Endothelial cell of umbilical vein (primary cell): ENCODE measurements around the gene CCDC61. TPM values are rescaled to one million over a fixed set of nuclear protein-coding genes. Genes with fewer than 3 reads are reported as not detected.

Source experiments
- BruUV-seq: library from RNA; stranded (reverse); fragments of 400-500 nt; replicated peaks from 2 replicates; lab custom pipeline; 2021; lab: Mats Ljungman, UMichigan
- CTCF ChIA-PET: fragments of 300-600, 350-600 bp; sonication (Branson Sonifier 250); formaldehyde crosslinking; loops from one replicate; lab custom pipeline; 2021; ENCODE audit warnings: antibody characterized with exemption, inconsistent platforms; lab: Charles Lee
- POLR2A ChIA-PET: fragments of 300-600, 350-600 bp; sonication (Branson Sonifier 250); formaldehyde crosslinking; loops from one replicate; lab custom pipeline; 2021; ENCODE audit warnings: antibody characterized with exemption, inconsistent platforms; lab: Charles Lee
- DNase-seq: peaks from one replicate; pipeline ENCODE4 v3.0.0-alpha.2; 2011; ENCODE audit warnings: low read depth, low spot score
- FAIRE-seq: peaks from 2 replicates; lab custom pipeline; 2011; peaks lifted over from hg19 to GRCh38; lab: Jason Lieb, UNC
- H2AFZ ChIP-seq: 2 replicates; pipeline ENCODE4 v1.6.0; 2012; ENCODE audit warnings: low read depth, low read length, control low read depth, inconsistent platforms
- H3K27ac ChIP-seq: 2 replicates; pipeline ENCODE4 v1.5.1; 2011; ENCODE audit warnings: low read depth, mild to moderate bottlenecking, control low read depth, low read length, moderate library complexity; ENCODE audit not compliant: insufficient read depth
- H3K27me3 ChIP-seq, 2 experiments: 2 replicates each; pipeline versions ENCODE4 v1.6.0 to v1.6.1; 2011; ENCODE audit warnings: low read length in 2 of 2, mixed read lengths in 1 of 2; ENCODE audit not compliant: control insufficient read depth in 2 of 2, insufficient read depth in 2 of 2
- H3K36me3 ChIP-seq, 2 experiments: 2 replicates in 1 of 2; 3 replicates in 1 of 2; pipeline ENCODE4 v1.5.1; 2011; ENCODE audit warnings: low read length in 2 of 2, mild to moderate bottlenecking in 1 of 2, moderate library complexity in 1 of 2; ENCODE audit not compliant: control insufficient read depth in 2 of 2, insufficient read depth in 2 of 2; ENCODE audit errors: extremely low read depth in 1 of 2
- H3K4me1 ChIP-seq: 3 replicates; pipeline ENCODE4 v1.5.1; 2011; ENCODE audit warnings: mild to moderate bottlenecking, low read length; ENCODE audit not compliant: control insufficient read depth, insufficient read depth; ENCODE audit errors: extremely low read depth
- H3K4me2 ChIP-seq: 2 replicates; pipeline ENCODE4 v1.6.1; 2011; ENCODE audit warnings: low read length, control low read depth, mixed read lengths; ENCODE audit not compliant: insufficient read depth
- H3K4me3 ChIP-seq, 3 experiments: fragments of 200-600 bp in 1 of 3; sonication (generic), shearing (Covaris generic) in 1 of 3; replicated peaks in 1 of 3; 2 replicates each; pipeline ENCODE4 v1.5.1; 2011 to 2016; ENCODE audit warnings: control low read depth in 3 of 3, low read length in 3 of 3, mild to moderate bottlenecking in 2 of 3, inconsistent platforms in 1 of 3, low read depth in 1 of 3, moderate library complexity in 1 of 3; ENCODE audit not compliant: insufficient read depth in 1 of 3
- H3K79me2 ChIP-seq: 2 replicates; pipeline ENCODE4 v1.6.0; 2012; ENCODE audit warnings: low read length, inconsistent platforms; ENCODE audit not compliant: control insufficient read depth, insufficient read depth
- H3K9ac ChIP-seq: replicated peaks from 2 replicates; pipeline ENCODE3; 2011; ENCODE audit warnings: low read length, control low read depth; ENCODE audit not compliant: insufficient read depth; ENCODE audit errors: extremely low read depth
- H3K9me1 ChIP-seq: replicated peaks from 3 replicates; pipeline ENCODE4 v1.6.0; 2011; ENCODE audit warnings: mild to moderate bottlenecking, low read length; ENCODE audit not compliant: control insufficient read depth, insufficient read depth; ENCODE audit errors: extremely low read depth
- H3K9me3 ChIP-seq: replicated peaks from 2 replicates; pipeline ENCODE4 v1.5.1; 2012; ENCODE audit warnings: low read length, inconsistent platforms; ENCODE audit not compliant: control insufficient read depth, insufficient read depth
- H4K20me1 ChIP-seq: replicated peaks from 2 replicates; pipeline ENCODE3; 2011; ENCODE audit warnings: mild to moderate bottlenecking, low read length; ENCODE audit not compliant: control insufficient read depth, insufficient read depth; ENCODE audit errors: extremely low read depth
- CTCF ChIP-seq, 2 donors: IDR thresholded peaks; 1 replicate in 1 of 2; 2 replicates in 1 of 2; pipeline ENCODE4 v1.5.1; 2011; ENCODE audit warnings: low read length in 2 of 2, mild to moderate bottlenecking in 2 of 2, moderate library complexity in 2 of 2, control low read depth in 1 of 2, inconsistent platforms in 1 of 2, low read depth in 1 of 2; ENCODE audit not compliant: insufficient read depth in 1 of 2; ENCODE audit errors: extremely low read depth in 1 of 2
- EZH2 ChIP-seq: IDR thresholded peaks from 2 replicates; pipeline ENCODE4 v1.6.1; 2012; ENCODE audit warnings: borderline replicate concordance, low read depth, mild to moderate bottlenecking, moderate library complexity, low read length, inconsistent platforms; ENCODE audit not compliant: severe bottlenecking
- FOS ChIP-seq: IDR thresholded peaks from 2 replicates; pipeline ENCODE4 v1.6.1; 2011; ENCODE audit warnings: mild to moderate bottlenecking, low read length, moderate library complexity, borderline replicate concordance; ENCODE audit not compliant: insufficient read depth
- GATA2 ChIP-seq: IDR thresholded peaks from 2 replicates; pipeline ENCODE4 v1.7.0; 2011; ENCODE audit warnings: low read depth, mild to moderate bottlenecking, moderate library complexity, mixed read lengths, low read length; ENCODE audit not compliant: insufficient read length, insufficient read depth
- JUN ChIP-seq: IDR thresholded peaks from 2 replicates; pipeline ENCODE4 v1.6.1; 2011; ENCODE audit warnings: borderline replicate concordance, low read depth; ENCODE audit not compliant: insufficient read length, insufficient read depth
- MAX ChIP-seq: IDR thresholded peaks from 2 replicates; pipeline ENCODE4 v1.6.1; 2011; ENCODE audit not compliant: insufficient read depth, insufficient read length
- MYC ChIP-seq: IDR thresholded peaks from one replicate; pipeline ENCODE4 v1.6.1; 2011; ENCODE audit warnings: mild to moderate bottlenecking, low read depth, low read length
- POLR2A ChIP-seq: IDR thresholded peaks from 2 replicates; pipeline ENCODE4 v1.6.1; 2012; ENCODE audit warnings: low read depth, mild to moderate bottlenecking, control low read depth, low read length
- POLR2AphosphoS5 ChIP-seq: IDR thresholded peaks from 2 replicates; pipeline ENCODE4 v1.6.1; 2012; ENCODE audit warnings: low read depth, mild to moderate bottlenecking, control low read depth, low read length, moderate library complexity; ENCODE audit not compliant: insufficient read depth
- dilution Hi-C: fragments of 300-500 bp; cut with MboI; formaldehyde crosslinking; loops from one replicate; pipeline ENCODE4 v1.15.0; 2019; ENCODE audit warnings: low sequenced_read_pairs; ENCODE audit not compliant: extremely low pct_ligation_motif_present
- intact Hi-C: fragments of 100-400 bp; cut with micrococcal nuclease; formaldehyde crosslinking; loops from one replicate; pipeline ENCODE4 v1.10.0; 2022
- polyA plus RNA-seq, 4 experiments: library from polyadenylated mRNA; depleted of rRNA in 3 of 4; stranded (reverse) in 3 of 4; unstranded in 1 of 4; fragments of >200 nt; gene quantifications; 2 replicates each; pipeline versions ENCODE4 v1.2.1 to v1.2.3, GENCODE V29; 2011 to 2012; ENCODE audit warnings: missing spikeins in 1 of 4
- total RNA-seq: library from RNA; stranded (reverse); gene quantifications from 2 replicates; pipeline ENCODE4 v1.2.3, GENCODE V29; 2021

Gene CCDC61
- total and polyA plus RNA-seq, 2 donors (not counting 3 experiments of a cell fraction or from before 2014, with no cell fraction given), result 10.3 to 20.1 TPM

DNA sequence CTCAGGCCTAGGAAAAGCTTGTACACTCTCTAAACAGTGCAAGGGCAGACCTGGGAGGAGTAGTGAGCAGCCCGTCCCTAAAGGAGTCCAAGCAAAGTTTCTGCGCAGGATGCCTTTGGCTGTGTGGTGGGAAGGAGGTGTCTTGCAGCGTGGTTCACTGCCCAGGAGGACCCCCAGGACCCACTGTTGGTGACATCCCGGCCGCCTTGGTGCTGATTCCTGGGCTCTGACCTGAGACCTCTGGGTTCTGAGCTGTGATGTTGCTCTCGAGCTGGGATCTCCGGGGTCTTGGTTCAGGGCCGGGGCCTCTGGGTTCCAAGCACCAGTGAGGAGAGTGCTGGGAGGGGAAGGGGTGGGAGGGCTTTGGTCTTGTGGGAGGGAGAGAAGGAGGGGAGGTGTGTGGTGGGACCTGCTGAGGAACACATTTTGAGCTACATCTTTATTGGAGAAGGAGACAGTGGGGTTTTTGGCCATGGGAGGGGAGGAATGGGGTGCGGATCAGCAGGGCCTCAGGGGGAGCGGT lies 23.5 kb downstream of the CCDC61 start:
- intact Hi-C loops, result loop anchor here (5.0 kb wide), 1 partner anchor 91 kb away; no protein-coding TSS in a partner anchor
- Histone ChIP-seq H3K9me1 (no peaks in the 10 kb centered on the region), H3K9me3 (no peaks in the 10 kb centered on the region), H3K27me3 (peaks cover 6 to 13% of the 10 kb centered on the region in 2 experiments), H2AFZ (no peak overlapping the region), H3K79me2 (no peaks in the 10 kb centered on the region), H3K4me1 (peaks cover 16% of the 10 kb centered on the region), H3K36me3 (peaks cover 0 to 5% of the 10 kb centered on the region in 2 experiments), H3K4me2 (no peak overlapping the region), H4K20me1 (no peaks in the 10 kb centered on the region), H3K27ac (no peak overlapping the region), H3K4me3 (no peak overlapping the region), H3K9ac (no peak overlapping the region)
- POLR2A ChIA-PET, result no interaction called here
- TF ChIP-seq GATA2, result no peak
- TF ChIP-seq POLR2A, result no peak
- TF ChIP-seq CTCF (IDR thresholded peaks at IDR 0.05; ENCODE audit: extremely low read depth in 1 of 2, insufficient read depth in 1 of 2, low read depth in 1 of 2, low read length in 2 of 2), result no peak
- TF ChIP-seq EZH2, result no peak
- no peak for TF ChIP-seq MAX
- no peak for TF ChIP-seq MYC
- TF ChIP-seq POLR2AphosphoS5, result no peak
- TF ChIP-seq FOS, result no peak
- TF ChIP-seq JUN, result no peak
- FAIRE-seq, result no peak
- CTCF ChIA-PET, result interaction anchor here (1.3 to 12.1 kb wide), 4 partner anchors 9 to 246 kb away, joined by 3 to 460 read pairs (median 16); no protein-coding TSS in a partner anchor
- no peak for DNase-seq
- dilution Hi-C loops, result no loop called here
- no TSS peak for BruUV-seq
